ENCODE data around the gene SBNO1. TPM values are rescaled to one million over a fixed set of nuclear protein-coding genes. Genes with fewer than 3 reads are reported as not detected.
"Not testable (repeated sequence)": the region's sequence is repeated elsewhere in the genome, so short reads cannot be mapped to it uniquely, and the experiment has no call there.

SBNO1 gene
- total RNA-seq, 2 donors from 2014 or later = 16.7 to 19.8 TPM

- no peak for DNase-seq (ENCODE audit: low spot score)
- H3K27me3 ChIP-seq = no peaks in the 10 kb centered on the region
- no peak overlapping the region for H3K27ac ChIP-seq
- peaks cover 0 to 8% of the 10 kb centered on the region in 2 donors for H3K4me1 ChIP-seq
- no peak for TF ChIP-seq CTCF (IDR thresholded peaks at IDR 0.05)
- no peak overlapping the region for H3K4me3 ChIP-seq
- no peaks in the 10 kb centered on the region for H3K36me3 ChIP-seq
- H3K9me3 ChIP-seq = no peaks in the 10 kb centered on the region
Measured at GRCh38 chr12:123369229-123369628, 4.6 kb upstream of the SBNO1 start.

GRCh38 chr12:123368431-123368830 is 3.8 kb upstream of the SBNO1 start:
- not testable (repeated sequence) for H3K4me3 ChIP-seq; H3K27ac ChIP-seq; H3K36me3 ChIP-seq; H3K4me1 ChIP-seq; H3K27me3 ChIP-seq; DNase-seq (ENCODE audit: low spot score); H3K9me3 ChIP-seq

- H3K9me3 ChIP-seq = no peaks in the 10 kb centered on the region
- no peak for TF ChIP-seq CTCF (IDR thresholded peaks at IDR 0.05)
- no peaks in the 10 kb centered on the region for H3K36me3 ChIP-seq
- H3K4me1 ChIP-seq = peaks cover 0 to 19% of the 10 kb centered on the region in 2 donors
- no peak overlapping the region for H3K27ac ChIP-seq
- no peak overlapping the region for H3K4me3 ChIP-seq
- no peak for DNase-seq (ENCODE audit: low spot score)
- H3K27me3 ChIP-seq = no peaks in the 10 kb centered on the region
Measured at GRCh38 chr12:123367511-123367910, 2.9 kb upstream of the SBNO1 start.

- peak; percentile 98 for DNase-seq (ENCODE audit: low spot score)
- peaks cover 0 to 21% of the 10 kb centered on the region in 2 donors for H3K4me1 ChIP-seq
- peak; percentile 47 to 81 for TF ChIP-seq CTCF (IDR thresholded peaks at IDR 0.05)
- no peaks in the 10 kb centered on the region for H3K36me3 ChIP-seq
- no peaks in the 10 kb centered on the region for H3K27me3 ChIP-seq
- peak overlapping the region; percentile 90 to 95 for H3K4me3 ChIP-seq
- H3K27ac ChIP-seq = peak overlapping the region; percentile 88 to 95
- H3K9me3 ChIP-seq = no peaks in the 10 kb centered on the region
Measured at GRCh38 chr12:123365025-123365917, 624 bp upstream of the SBNO1 start.

DNA sequence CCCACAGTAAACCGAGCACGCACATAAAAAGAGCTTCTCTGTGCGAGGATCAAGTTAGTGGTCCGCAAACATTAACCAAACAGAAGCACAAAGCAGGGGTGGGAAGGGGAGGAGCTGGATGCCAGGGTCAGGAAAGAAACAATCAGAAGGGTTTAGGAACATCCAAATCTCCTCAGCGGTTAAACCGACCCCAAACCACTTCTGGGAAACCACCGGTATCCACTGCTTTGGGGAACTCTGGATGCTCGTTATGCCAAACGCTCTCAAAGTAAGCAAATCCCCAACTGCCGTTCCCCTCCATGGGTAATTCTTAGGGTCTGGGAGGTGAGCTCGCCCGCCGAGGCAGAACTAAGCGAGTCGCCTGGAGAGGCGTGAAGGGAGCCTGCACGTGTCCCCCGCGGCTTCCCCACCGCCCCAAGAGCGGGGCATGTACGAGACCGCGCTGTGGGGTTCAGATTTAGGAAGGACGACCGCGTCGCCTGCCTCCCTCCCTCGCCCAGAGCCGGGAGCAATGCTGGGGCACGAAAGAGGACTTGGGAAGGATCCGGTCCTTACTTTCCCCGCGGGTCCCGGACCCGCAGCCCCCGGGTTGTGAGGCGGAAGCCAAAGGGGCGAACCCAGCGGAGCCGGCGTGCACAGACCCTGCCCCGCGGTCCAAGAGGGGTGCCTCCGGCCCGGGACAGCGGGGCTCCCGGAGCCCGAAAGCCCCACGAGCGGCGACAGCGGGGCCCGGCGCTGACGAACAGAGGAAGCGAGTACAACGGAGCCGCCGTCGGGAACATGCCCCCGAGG is 711 bp downstream of the SBNO1 start:
- no peak for DNase-seq (ENCODE audit: low spot score)
- peaks cover 0 to 21% of the 10 kb centered on the region in 2 donors for H3K4me1 ChIP-seq

More for the DNA sequence above, 711 bp downstream of the SBNO1 start:
- Histone ChIP-seq H3K4me3 (peak overlapping the region; percentile 90 to 95), H3K9me3 (no peaks in the 10 kb centered on the region), H3K36me3 (no peaks in the 10 kb centered on the region), H3K27me3 (no peaks in the 10 kb centered on the region), H3K27ac (peak overlapping the region; percentile 88 to 95)
- TF ChIP-seq CTCF (IDR thresholded peaks at IDR 0.05) = no peak
